HEK293 (cell line): ENCODE data around the gene GLOD4.
"Not testable (repeated sequence)": the region's sequence is repeated elsewhere in the genome, so short reads cannot be mapped to it uniquely, and the experiment has no call there.

Experiments
- CTCF ChIA-PET: fragments of 350-600 bp; formaldehyde crosslinking; extraction: SDS; loops from one replicate; lab custom pipeline; 2021; ENCODE audit warnings: antibody characterized with exemption; lab: Yijun Ruan, JAX
- POLR2A ChIA-PET: fragments of 300-600 bp; formaldehyde crosslinking; extraction: SDS; loops from one replicate; lab custom pipeline; 2020; ENCODE audit warnings: antibody characterized with exemption, inconsistent platforms; lab: Yijun Ruan, JAX
- H3K27ac ChIP-seq: fragments of 200-500 bp; sonication (Bioruptor generic); 2 replicates; pipeline ENCODE4 v1.5.1; 2014; ENCODE audit warnings: low read depth, low read length, control low read depth, inconsistent platforms; ENCODE audit errors: extremely low read depth
- H3K36me3 ChIP-seq, 2 experiments: fragments of 200-500 bp in 1 of 2; sonication (Bioruptor generic) in 1 of 2; 1 replicate in 1 of 2; 2 replicates in 1 of 2; pipeline ENCODE4 v1.5.1; 2014 to 2017; ENCODE audit warnings: inconsistent platforms in 2 of 2, low read length in 2 of 2; ENCODE audit not compliant: control insufficient read depth in 2 of 2, insufficient read depth in 1 of 2
- H3K4me1 ChIP-seq: fragments of 200-500 bp; sonication (Bioruptor generic); 2 replicates; pipeline ENCODE4 v1.5.1; 2014; ENCODE audit warnings: mild to moderate bottlenecking, low read length, inconsistent platforms; ENCODE audit not compliant: control insufficient read depth, insufficient read depth
- H3K4me3 ChIP-seq: 2 replicates; pipeline ENCODE4 v1.5.1; 2011; ENCODE audit warnings: low read depth, mild to moderate bottlenecking, control low read depth, low read length, moderate library complexity
- H3K9me3 ChIP-seq: fragments of 200-500 bp; sonication (Bioruptor generic); 2 replicates; pipeline ENCODE4 v1.5.1; 2014; ENCODE audit warnings: low read depth, low read length, inconsistent platforms; ENCODE audit not compliant: control insufficient read depth, insufficient read depth
- EGR2 ChIP-seq: fragments of 450-650 bp; formaldehyde crosslinking; IDR thresholded peaks from 2 replicates; pipeline ENCODE4 v1.5.1; 2016; ENCODE audit warnings: low read depth, missing biosample characterization, missing genetic modification characterization
- KLF1 ChIP-seq: fragments of 450-650 bp; formaldehyde crosslinking; IDR thresholded peaks from 2 replicates; pipeline ENCODE4 v1.5.1; 2016; ENCODE audit warnings: missing biosample characterization, missing genetic modification characterization
- PRDM1 ChIP-seq: fragments of 450-650 bp; formaldehyde crosslinking; IDR thresholded peaks from 2 replicates; pipeline ENCODE4; 2016; ENCODE audit warnings: missing biosample characterization, missing genetic modification characterization
- PRDM6 ChIP-seq: fragments of 450-650 bp; formaldehyde crosslinking; IDR thresholded peaks from 2 replicates; pipeline ENCODE4 v1.5.1; 2017; ENCODE audit warnings: missing biosample characterization, missing genetic modification characterization
- SCRT2 ChIP-seq: fragments of 450-650 bp; formaldehyde crosslinking; IDR thresholded peaks from 2 replicates; pipeline ENCODE4 v1.5.1; 2016; ENCODE audit warnings: missing biosample characterization, missing genetic modification characterization
- SETDB1 ChIP-seq: IDR thresholded peaks from one replicate; pipeline ENCODE4 v1.6.1; 2017; ENCODE audit warnings: mild to moderate bottlenecking, low read length, moderate library complexity, mixed read lengths; ENCODE audit not compliant: insufficient read length
- WT1 ChIP-seq: fragments of 450-650 bp; formaldehyde crosslinking; IDR thresholded peaks from 2 replicates; pipeline ENCODE4 v1.5.1; 2016; ENCODE audit warnings: missing biosample characterization, missing genetic modification characterization
- YY2 ChIP-seq: fragments of 450-650 bp; formaldehyde crosslinking; IDR thresholded peaks from 2 replicates; pipeline ENCODE4 v1.5.1; 2016; ENCODE audit warnings: missing biosample characterization, missing genetic modification characterization
- ZNF16 ChIP-seq: fragments of 450-650 bp; formaldehyde crosslinking; IDR thresholded peaks from 2 replicates; pipeline ENCODE4 v1.5.1; 2016; ENCODE audit warnings: low read depth, missing biosample characterization, missing genetic modification characterization
- ZNF24 ChIP-seq: fragments of 450-650 bp; formaldehyde crosslinking; IDR thresholded peaks from 2 replicates; pipeline ENCODE4 v1.5.1; 2016; ENCODE audit warnings: missing biosample characterization, missing genetic modification characterization
- ZNF248 ChIP-seq: fragments of 450-650 bp; formaldehyde crosslinking; IDR thresholded peaks from 2 replicates; pipeline ENCODE4 v1.5.1; 2017; ENCODE audit warnings: missing biosample characterization, missing genetic modification characterization
- ZNF311 ChIP-seq: fragments of 450-650 bp; formaldehyde crosslinking; IDR thresholded peaks from 2 replicates; pipeline ENCODE4 v1.5.1; 2017; ENCODE audit warnings: missing biosample characterization, missing genetic modification characterization, borderline replicate concordance
- ZNF324 ChIP-seq: fragments of 450-650 bp; formaldehyde crosslinking; IDR thresholded peaks from 2 replicates; pipeline ENCODE4 v1.5.1; 2016; ENCODE audit warnings: missing biosample characterization, missing genetic modification characterization
- ZNF37A ChIP-seq: fragments of 450-650 bp; IDR thresholded peaks from 2 replicates; pipeline ENCODE4 v1.5.1; 2018; ENCODE audit warnings: missing biosample characterization, missing genetic modification characterization
- ZNF488 ChIP-seq: fragments of 450-650 bp; formaldehyde crosslinking; IDR thresholded peaks from 2 replicates; pipeline ENCODE4 v1.5.1; 2016; ENCODE audit warnings: missing biosample characterization, missing genetic modification characterization
- ZNF521 ChIP-seq: fragments of 450-650 bp; formaldehyde crosslinking; IDR thresholded peaks from 2 replicates; pipeline ENCODE4 v1.5.1; 2017; ENCODE audit warnings: missing biosample characterization, mild to moderate bottlenecking, missing genetic modification characterization
- ZNF585B ChIP-seq: fragments of 450-650 bp; formaldehyde crosslinking; IDR thresholded peaks from 2 replicates; pipeline ENCODE4 v1.5.1; 2016; ENCODE audit warnings: missing biosample characterization, missing genetic modification characterization
- ZNF596 ChIP-seq: fragments of 450-650 bp; IDR thresholded peaks from 2 replicates; pipeline ENCODE4 v1.5.0; 2018; ENCODE audit warnings: missing biosample characterization, mild to moderate bottlenecking, missing genetic modification characterization, moderate library complexity
- ZNF624 ChIP-seq: fragments of 450-650 bp; formaldehyde crosslinking; IDR thresholded peaks from 2 replicates; pipeline ENCODE4 v1.5.1; 2017; ENCODE audit warnings: missing biosample characterization, missing genetic modification characterization
- ZNF658 ChIP-seq: fragments of 450-650 bp; formaldehyde crosslinking; IDR thresholded peaks from 2 replicates; pipeline ENCODE4; 2016; ENCODE audit warnings: missing biosample characterization, missing genetic modification characterization
- ZSCAN23 ChIP-seq: fragments of 450-650 bp; formaldehyde crosslinking; IDR thresholded peaks from 2 replicates; pipeline ENCODE4 v1.5.1; 2016; ENCODE audit warnings: missing biosample characterization, missing genetic modification characterization

GLOD4 gene

DNA sequence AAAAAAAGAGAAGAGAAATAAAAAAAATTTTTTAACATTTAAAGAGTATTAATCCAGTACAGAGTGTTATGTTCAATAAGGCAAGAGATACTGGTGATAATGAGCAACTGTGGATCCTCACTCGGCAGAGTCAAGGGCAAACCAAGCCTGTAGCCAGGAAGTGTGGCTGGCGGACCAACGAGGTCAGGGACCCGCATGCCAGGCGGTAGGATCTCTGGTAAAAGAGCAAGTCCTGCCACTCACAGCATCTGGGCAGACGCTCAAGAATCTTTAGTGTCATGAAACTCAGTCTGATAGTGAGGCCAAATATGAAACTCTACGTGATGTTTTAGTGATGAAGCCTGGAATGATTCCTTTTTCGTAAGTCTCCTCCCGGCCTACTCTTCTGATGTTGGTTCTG is 21.7 kb downstream of the GLOD4 start (continued):
- no peak for TF ChIP-seq ZNF624
- TF ChIP-seq, all 188 proteins: peak for 0

DNA sequence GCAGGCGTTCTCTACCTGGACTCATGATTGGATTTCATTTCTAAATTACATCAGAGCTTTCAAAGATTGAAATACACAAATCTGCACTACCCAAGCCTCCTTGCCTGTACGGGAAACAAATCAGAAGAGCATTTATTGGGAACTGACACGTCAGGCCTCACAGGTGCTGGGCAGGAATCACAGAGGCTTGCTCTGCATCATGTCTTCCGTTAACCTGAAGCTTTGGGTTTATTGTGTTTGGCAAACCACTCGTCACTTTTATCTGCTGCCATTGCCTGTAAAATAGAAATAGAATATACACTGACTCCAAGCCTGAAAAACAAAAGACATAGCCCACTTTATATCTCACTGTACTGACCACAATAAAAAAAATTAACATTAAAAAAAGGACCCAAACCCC is 22.1 kb downstream of the GLOD4 start:
- ChIA-PET POLR2A (no interaction called here), CTCF (no interaction called here)

GRCh38 chr17:756010-756567 is 26.0 kb downstream of the GLOD4 start:
- not testable (repeated sequence) for H3K4me1 ChIP-seq, H3K9me3 ChIP-seq, H3K27ac ChIP-seq, H3K4me3 ChIP-seq
- ChIA-PET CTCF (interaction anchor here (0.6 to 1.5 kb wide), 5 partner anchors 8 to 244 kb away, joined by 3 to 5 read pairs (median 4); partner anchors contain the start of genes GLOD4, MRM3 and TIMM22), POLR2A (interaction anchor here (1.3 kb wide), 1 partner anchor 10 kb away, joined by 3 read pairs; no protein-coding TSS in a partner anchor)
- peaks cover 36 to 49% of the 10 kb centered on the region in 2 experiments for H3K36me3 ChIP-seq

More for the DNA sequence above, 22.1 kb downstream of the GLOD4 start:
- Histone ChIP-seq H3K4me1 (no peaks in the 10 kb centered on the region), H3K4me3 (no peak overlapping the region), H3K9me3 (no peaks in the 10 kb centered on the region), H3K27ac (no peak overlapping the region), H3K36me3 (peaks cover 64 to 82% of the 10 kb centered on the region in 2 experiments)
- TF ChIP-seq ZNF658, result no peak
- no peak for TF ChIP-seq ZNF311 (tag by site-specific recombination)
- no peak for TF ChIP-seq ZNF248 (tag by site-specific recombination)
- no peak for TF ChIP-seq ZNF324 (tag by site-specific recombination)
- no peak for TF ChIP-seq SETDB1
- no peak for TF ChIP-seq PRDM1
- TF ChIP-seq ZNF521 (tag by site-specific recombination), result no peak
- TF ChIP-seq YY2 (tag by site-specific recombination), result no peak
- no peak for TF ChIP-seq SCRT2
- TF ChIP-seq ZNF585B (tag by site-specific recombination), result no peak
- no peak for TF ChIP-seq WT1
- TF ChIP-seq ZSCAN23 (tag by site-specific recombination), result no peak
- no peak for TF ChIP-seq PRDM6 (tag by site-specific recombination)
- TF ChIP-seq ZNF37A (tag by site-specific recombination), result no peak
- TF ChIP-seq KLF1, result no peak
- TF ChIP-seq ZNF596, result no peak
- TF ChIP-seq ZNF16 (tag by site-specific recombination), result no peak
- TF ChIP-seq ZNF488, result no peak
- TF ChIP-seq ZNF24, result no peak
- TF ChIP-seq EGR2 (tag by site-specific recombination), result no peak

GRCh38 chr17:755319-755961 is 26.6 kb downstream of the GLOD4 start:
- H3K4me3 ChIP-seq, H3K9me3 ChIP-seq, H3K4me1 ChIP-seq, H3K27ac ChIP-seq: not testable (repeated sequence)
- peaks cover 29 to 43% of the 10 kb centered on the region in 2 experiments for H3K36me3 ChIP-seq
- POLR2A ChIA-PET, result interaction anchor here (1.1 to 1.3 kb wide), 2 partner anchors 10 to 26 kb away, joined by 3 read pairs; partner anchors contain the start of genes GLOD4 and MRM3
- CTCF ChIA-PET, result interaction anchor here (0.6 to 2.0 kb wide), 6 partner anchors 9 to 244 kb away, joined by 3 to 10 read pairs (median 5); partner anchors contain the start of genes GLOD4, MRM3 and TIMM22
